ENCODE measurements around the gene TRAP1.
A peak's percentile ranks its signal among the peaks of the same experiment; 100 is the strongest.
"Not testable (repeated sequence)": the region's sequence is repeated elsewhere in the genome, so short reads cannot be mapped to it uniquely, and the experiment has no call there.

The TRAP1 gene

GRCh38 chr16:3665508-3665907, 51.8 kb downstream of the TRAP1 start:
- Mint-ChIP-seq H3K4me3 (no peak overlapping the region), H3K27ac (no peak overlapping the region), H3K27me3 (no peaks in the 10 kb centered on the region), H3K4me1 (ENCODE audit: low read depth) (no peaks in the 10 kb centered on the region), H3K36me3 (ENCODE audit: low read depth) (peaks cover 90% of the 10 kb centered on the region), H3K9me3 (no peaks in the 10 kb centered on the region)
- intact Hi-C loops (cut with micrococcal nuclease): no loop called here

DNA sequence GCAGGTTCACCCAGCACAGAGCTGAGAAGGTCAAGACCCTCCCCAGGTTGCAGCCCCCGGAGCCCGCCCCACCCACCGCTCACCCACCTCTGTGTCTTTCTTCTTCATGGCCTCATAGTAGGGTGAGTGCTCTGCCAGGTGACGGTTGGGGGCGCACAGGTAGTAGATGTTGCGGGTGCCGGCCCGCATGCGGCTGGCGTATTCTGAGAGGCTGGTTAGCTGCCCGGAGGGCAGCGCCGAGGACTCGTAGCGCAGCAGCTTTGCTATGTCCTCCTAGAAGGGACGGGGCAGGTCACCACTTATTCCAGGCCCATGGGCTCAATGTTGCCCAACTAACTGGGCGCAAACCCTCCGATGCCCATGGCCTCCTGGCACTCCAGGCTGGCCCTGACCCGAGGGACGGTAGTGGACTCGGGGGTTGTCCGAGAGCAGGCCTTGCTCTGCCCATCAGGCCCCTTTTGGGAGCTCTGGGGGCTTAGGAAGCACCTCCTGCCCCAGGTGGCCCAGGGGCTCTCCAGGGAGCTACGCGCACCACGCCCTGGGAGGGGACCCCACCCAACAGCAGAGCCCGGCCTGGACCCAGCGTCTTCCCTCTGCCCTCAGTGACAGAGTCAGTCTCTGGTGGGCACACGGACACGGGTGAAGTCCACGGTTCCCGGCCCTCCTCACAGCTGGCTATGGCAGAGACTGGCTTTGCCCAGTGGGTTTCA, 53.0 kb downstream of the TRAP1 start:
- Mint-ChIP-seq H3K9me3 (no peaks in the 10 kb centered on the region), H3K27me3 (no peaks in the 10 kb centered on the region), H3K4me3 (no peak overlapping the region), H3K27ac (no peak overlapping the region), H3K36me3 (ENCODE audit: low read depth) (peaks cover 92% of the 10 kb centered on the region), H3K4me1 (ENCODE audit: low read depth) (peaks cover 5% of the 10 kb centered on the region)
- intact Hi-C loops (cut with micrococcal nuclease): no loop called here

DNA sequence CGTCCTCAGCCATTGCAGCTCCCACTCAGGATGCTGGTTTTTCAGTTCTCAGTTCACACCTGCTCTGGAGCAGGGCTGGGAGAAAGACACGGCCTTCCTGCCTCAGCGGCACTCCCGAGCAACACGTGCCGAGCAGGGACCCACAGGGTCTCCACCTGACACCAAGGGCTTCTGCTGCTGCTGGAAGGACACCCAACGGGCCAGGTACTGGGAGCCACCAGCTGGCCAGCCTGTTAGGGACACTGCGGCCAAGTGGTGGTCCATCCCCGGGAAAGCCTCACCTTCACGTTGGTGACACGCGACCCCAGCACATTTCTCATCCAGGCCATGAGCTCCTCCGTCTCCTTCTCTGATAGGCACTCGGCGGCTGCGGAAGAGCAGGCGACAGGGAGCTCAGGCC, 54.7 kb downstream of the TRAP1 start:
- Mint-ChIP-seq H3K27me3 (no peaks in the 10 kb centered on the region), H3K4me1 (ENCODE audit: low read depth) (peaks cover 10% of the 10 kb centered on the region), H3K4me3 (no peak overlapping the region), H3K36me3 (ENCODE audit: low read depth) (peaks cover 98% of the 10 kb centered on the region), H3K27ac (no peak overlapping the region), H3K9me3 (no peaks in the 10 kb centered on the region)
- intact Hi-C loops (cut with micrococcal nuclease): no loop called here

GRCh38 chr16:3661922-3662321, 55.4 kb downstream of the TRAP1 start:
- H3K4me1 Mint-ChIP-seq (ENCODE audit: low read depth): peaks cover 10% of the 10 kb centered on the region
- no peak overlapping the region for H3K27ac Mint-ChIP-seq
- H3K27me3 Mint-ChIP-seq: no peaks in the 10 kb centered on the region
- peaks cover 100% of the 10 kb centered on the region for H3K36me3 Mint-ChIP-seq (ENCODE audit: low read depth)
- H3K4me3 Mint-ChIP-seq: no peak overlapping the region
- intact Hi-C loops (cut with micrococcal nuclease): no loop called here
- H3K9me3 Mint-ChIP-seq: no peaks in the 10 kb centered on the region

DNA sequence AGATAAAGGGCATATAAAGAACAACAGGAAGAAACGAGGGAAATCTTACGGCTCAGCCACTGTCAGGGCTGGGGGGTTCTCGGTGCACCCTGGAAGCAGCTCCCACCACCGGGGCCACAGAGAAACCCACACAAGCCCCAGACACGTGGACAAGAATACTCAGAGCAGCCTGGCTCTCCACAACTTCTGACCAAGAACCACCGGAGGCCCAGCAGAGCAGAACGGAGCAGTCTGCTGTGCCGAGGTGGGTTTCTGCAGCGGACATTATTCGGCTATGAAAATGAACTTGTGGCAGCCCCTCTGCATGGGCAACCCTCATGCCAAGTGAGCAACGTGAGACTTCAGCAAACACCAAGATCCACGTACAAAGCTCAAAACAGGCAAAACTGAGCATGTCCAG, 56.0 kb downstream of the TRAP1 start:
- H3K27ac Mint-ChIP-seq: no peak overlapping the region
- H3K36me3 Mint-ChIP-seq (ENCODE audit: low read depth): peaks cover 100% of the 10 kb centered on the region
- no peak overlapping the region for H3K4me3 Mint-ChIP-seq
- H3K4me1 Mint-ChIP-seq (ENCODE audit: low read depth): peaks cover 10% of the 10 kb centered on the region
- intact Hi-C loops (cut with micrococcal nuclease): no loop called here
- H3K27me3 Mint-ChIP-seq: no peaks in the 10 kb centered on the region
- H3K9me3 Mint-ChIP-seq: no peaks in the 10 kb centered on the region

- Mint-ChIP-seq H3K27ac (peak overlapping the region; percentile 3), H3K9me3 (no peaks in the 10 kb centered on the region), H3K4me1 (ENCODE audit: low read depth) (peaks cover 12% of the 10 kb centered on the region), H3K36me3 (ENCODE audit: low read depth) (peaks cover 100% of the 10 kb centered on the region), H3K27me3 (no peaks in the 10 kb centered on the region), H3K4me3 (no peak overlapping the region)
- intact Hi-C loops (cut with micrococcal nuclease): no loop called here
These were observed 58.1 kb downstream of the TRAP1 start for GRCh38 chr16:3659251-3659650.

DNA sequence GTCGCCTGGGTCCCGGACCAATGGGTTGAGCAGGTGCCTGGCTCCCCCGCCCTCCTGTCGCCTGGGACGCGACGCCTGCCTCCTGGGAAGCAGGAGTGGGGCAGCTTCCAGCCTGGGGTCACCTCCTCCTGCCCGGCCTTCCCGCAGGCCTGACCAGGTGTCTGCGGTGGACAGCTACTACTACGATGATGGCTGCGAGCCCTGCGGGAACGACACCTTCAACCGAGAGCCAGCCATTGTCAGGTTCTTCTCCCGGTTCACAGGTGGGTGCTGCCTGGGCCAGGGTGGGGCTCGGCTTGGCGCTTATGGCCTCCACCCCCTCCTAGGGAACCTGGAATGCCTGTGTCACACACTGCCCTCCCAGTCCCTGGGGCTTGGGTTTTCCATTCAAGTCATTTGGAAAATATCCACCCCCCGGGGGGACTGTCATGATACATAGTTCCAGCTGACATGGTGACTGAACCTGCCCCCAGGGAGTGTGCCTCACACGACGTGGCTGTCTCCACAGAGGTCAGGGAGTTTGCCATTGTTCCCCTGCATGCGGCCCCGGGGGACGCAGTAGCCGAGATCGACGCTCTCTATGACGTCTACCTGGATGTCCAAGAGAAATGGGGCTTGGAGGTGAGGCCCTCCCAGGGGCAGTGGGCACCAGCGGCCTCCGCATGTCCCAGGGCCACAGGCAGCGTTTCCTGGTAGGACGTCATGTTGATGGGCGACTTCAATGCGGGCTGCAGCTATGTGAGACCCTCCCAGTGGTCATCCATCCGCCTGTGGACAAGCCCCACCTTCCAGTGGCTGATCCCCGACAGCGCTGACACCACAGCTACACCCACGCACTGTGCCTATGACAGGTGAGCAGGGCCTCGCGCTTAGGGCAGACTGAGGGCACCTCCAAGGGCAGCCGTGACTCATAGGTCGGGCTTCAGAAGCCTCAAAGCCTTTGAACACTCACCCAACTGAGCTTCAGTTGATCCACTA, 60.5 kb downstream of the TRAP1 start:
- H3K36me3 Mint-ChIP-seq (ENCODE audit: low read depth): peaks cover 95% of the 10 kb centered on the region
- H3K27me3 Mint-ChIP-seq: no peaks in the 10 kb centered on the region
- no peaks in the 10 kb centered on the region for H3K9me3 Mint-ChIP-seq
- H3K4me3 Mint-ChIP-seq: no peak overlapping the region
- H3K27ac Mint-ChIP-seq: no peak overlapping the region
- H3K4me1 Mint-ChIP-seq (ENCODE audit: low read depth): peaks cover 27% of the 10 kb centered on the region
- intact Hi-C loops (cut with micrococcal nuclease): no loop called here

GRCh38 chr16:3656160-3656490, 61.2 kb downstream of the TRAP1 start:
- peaks cover 95% of the 10 kb centered on the region for H3K36me3 Mint-ChIP-seq (ENCODE audit: low read depth)
- H3K9me3 Mint-ChIP-seq; H3K4me3 Mint-ChIP-seq; H3K27ac Mint-ChIP-seq; intact Hi-C loops (cut with micrococcal nuclease); H3K27me3 Mint-ChIP-seq: not testable (repeated sequence)
- H3K4me1 Mint-ChIP-seq (ENCODE audit: low read depth): peaks cover 33% of the 10 kb centered on the region

- Mint-ChIP-seq H3K27ac (no peak overlapping the region), H3K9me3 (no peaks in the 10 kb centered on the region), H3K36me3 (ENCODE audit: low read depth) (peaks cover 95% of the 10 kb centered on the region), H3K4me1 (ENCODE audit: low read depth) (peaks cover 36% of the 10 kb centered on the region), H3K27me3 (no peaks in the 10 kb centered on the region), H3K4me3 (no peak overlapping the region)
- intact Hi-C loops (cut with micrococcal nuclease): no loop called here
These were observed 61.7 kb downstream of the TRAP1 start for GRCh38 chr16:3655396-3656159.

DNA sequence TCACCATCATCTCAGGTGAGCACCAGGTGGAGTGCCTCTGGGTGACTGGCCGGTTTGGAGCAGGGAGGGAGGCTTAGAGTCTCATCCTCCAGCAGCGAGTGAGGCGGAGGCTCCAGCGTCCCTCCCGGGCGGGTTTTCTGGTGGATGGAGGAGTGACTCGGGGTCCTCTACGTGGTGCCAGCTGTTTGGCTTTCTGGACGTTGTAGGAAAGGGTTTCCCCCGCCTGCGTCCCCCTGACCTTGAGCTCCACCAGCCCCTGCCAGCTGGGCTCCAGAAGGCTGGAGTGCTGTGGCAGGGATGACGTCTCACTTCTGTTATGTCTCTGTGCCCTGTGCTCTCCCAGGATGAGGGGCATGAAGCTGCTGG, 62.3 kb downstream of the TRAP1 start:
- H3K27me3 Mint-ChIP-seq: no peaks in the 10 kb centered on the region
- no peak overlapping the region for H3K27ac Mint-ChIP-seq
- intact Hi-C loops (cut with micrococcal nuclease): no loop called here
- H3K36me3 Mint-ChIP-seq (ENCODE audit: low read depth): peaks cover 89% of the 10 kb centered on the region
- H3K4me3 Mint-ChIP-seq: no peak overlapping the region
- H3K9me3 Mint-ChIP-seq: no peaks in the 10 kb centered on the region
- peaks cover 36% of the 10 kb centered on the region for H3K4me1 Mint-ChIP-seq (ENCODE audit: low read depth)

DNA sequence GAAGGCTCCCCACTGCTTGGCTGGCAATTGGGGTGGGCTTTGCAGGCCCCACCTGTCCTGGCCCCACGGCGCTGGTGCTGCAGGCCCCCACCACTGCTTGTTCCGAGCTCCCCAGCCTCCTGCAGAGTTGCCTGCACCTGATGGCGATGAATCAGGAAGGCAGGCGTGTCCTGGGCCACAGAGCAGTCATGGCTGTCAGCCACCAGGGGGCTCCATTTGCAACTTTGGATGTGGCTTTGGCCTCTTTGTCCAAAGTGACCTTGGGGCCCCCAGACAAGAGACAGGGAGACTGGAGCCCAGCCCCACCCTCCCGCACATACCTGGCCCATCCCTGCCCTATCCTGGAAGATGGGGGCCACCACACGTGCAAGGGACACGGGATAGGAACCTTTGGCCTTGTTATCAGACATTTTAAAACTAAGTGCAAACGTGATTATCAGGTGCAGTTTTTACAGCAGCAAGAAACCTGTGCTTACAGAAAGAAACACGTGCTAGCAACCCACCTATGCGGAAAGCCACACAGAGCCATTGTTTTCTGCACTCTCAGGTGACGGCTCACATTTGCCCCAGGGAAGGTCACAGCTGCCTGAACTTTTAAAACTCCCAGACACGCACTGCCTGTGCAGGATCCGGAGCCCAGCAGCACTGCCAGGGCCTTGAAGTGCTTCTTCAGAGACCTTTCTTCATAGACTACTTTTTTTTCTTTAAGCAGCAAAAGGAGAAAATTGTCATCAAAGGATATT, 62.9 kb downstream of the TRAP1 start, which contains the start of gene DNASE1:
Gene DNASE1, plus strand, starts transcription at position 443 of the 743 bp plus-strand sequence. CDS start 683 bp downstream, outside the sequence.
- peaks cover 31% of the 10 kb centered on the region for H3K4me1 Mint-ChIP-seq (ENCODE audit: low read depth)
- H3K27me3 Mint-ChIP-seq: no peaks in the 10 kb centered on the region
- H3K4me3 Mint-ChIP-seq: no peak within 1 kb of the TSS
- peaks cover 87% of the 10 kb centered on the region for H3K36me3 Mint-ChIP-seq (ENCODE audit: low read depth)
- intact Hi-C loops (cut with micrococcal nuclease): no loop called here
- H3K27ac Mint-ChIP-seq: no peak within 1 kb of the TSS
- H3K9me3 Mint-ChIP-seq: no peaks in the 10 kb centered on the region

DNA sequence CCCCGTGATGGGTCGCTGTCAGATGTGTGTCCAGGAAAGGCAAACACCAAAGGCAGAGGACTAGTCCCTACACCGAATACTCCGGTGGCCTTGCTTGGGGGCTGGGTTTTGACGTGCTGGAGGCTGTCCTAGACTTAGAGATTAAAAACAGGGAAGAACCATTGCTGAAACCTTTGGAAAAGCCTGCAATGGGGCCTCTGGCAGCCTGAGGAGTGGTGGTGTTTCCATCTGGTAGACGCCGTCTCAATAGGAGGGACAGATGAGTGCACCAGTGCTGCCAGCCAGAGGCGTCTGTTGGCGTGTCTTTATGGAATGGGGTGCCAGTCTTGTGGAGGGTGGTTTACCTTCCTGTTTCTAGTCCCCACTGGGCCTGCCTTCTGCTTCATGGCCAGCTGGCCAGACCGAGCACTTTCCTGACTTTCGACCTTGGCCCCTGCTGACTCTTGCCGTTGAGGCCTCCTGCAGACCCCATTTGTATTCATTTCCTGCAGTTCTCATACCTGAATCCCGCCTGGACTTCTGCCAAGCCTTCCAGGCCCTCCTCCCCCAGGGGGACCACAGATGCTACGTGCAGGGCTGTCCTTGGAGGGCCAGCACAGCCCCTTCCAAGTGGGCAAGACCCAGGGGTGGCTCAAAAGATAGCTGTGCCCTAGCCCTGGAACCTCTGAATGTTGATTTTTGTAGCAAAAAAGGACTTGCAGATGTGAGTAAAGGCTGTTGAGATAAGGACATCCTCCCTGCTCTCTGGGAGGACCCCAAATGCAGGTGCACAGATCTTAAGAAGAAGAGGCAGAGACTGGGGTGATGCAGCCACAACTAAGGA, 64.7 kb downstream of the TRAP1 start:
- peak overlapping the region; percentile 75 for H3K27ac Mint-ChIP-seq
- intact Hi-C loops (cut with micrococcal nuclease): no loop called here
- H3K27me3 Mint-ChIP-seq: no peaks in the 10 kb centered on the region
- H3K9me3 Mint-ChIP-seq: no peaks in the 10 kb centered on the region
- no peak overlapping the region for H3K4me3 Mint-ChIP-seq
- peaks cover 70% of the 10 kb centered on the region for H3K36me3 Mint-ChIP-seq (ENCODE audit: low read depth)
- peaks cover 26% of the 10 kb centered on the region for H3K4me1 Mint-ChIP-seq (ENCODE audit: low read depth)
